Measurements from ENCODE around the gene BAG5. TPM values are rescaled to one million over a fixed set of nuclear protein-coding genes. Genes with fewer than 3 reads are reported as not detected.

BAG5 gene
- total RNA-seq, 1 donor from 2014 or later: 28.8 TPM

- H3K27me3 Mint-ChIP-seq: no peaks in the 10 kb centered on the region
- CTCF ChIA-PET: interaction anchor here (0.5 to 3.3 kb wide), 2 partner anchors 105 to 111 kb away, joined by 3 to 12 read pairs; no protein-coding TSS in a partner anchor
- no peak overlapping the region for H3K4me3 Mint-ChIP-seq
- POLR2A ChIA-PET: no interaction called here
- DNase-seq (no peak), ATAC-seq (ENCODE audit: low read depth) (no peak)
- H3K36me3 Mint-ChIP-seq (ENCODE audit: low read depth): peaks cover 56% of the 10 kb centered on the region
- H3K9me3 Mint-ChIP-seq: no peaks in the 10 kb centered on the region
- no peak overlapping the region for H3K27ac Mint-ChIP-seq
- TF ChIP-seq CTCF (IDR thresholded peaks at IDR 0.05): no peak
- intact Hi-C loops (cut with micrococcal nuclease): no loop called here
- no peaks in the 10 kb centered on the region for H3K4me1 Mint-ChIP-seq
Measured at GRCh38 chr14:103574707-103575285, 12.3 kb upstream of the BAG5 start.

GRCh38 chr14:103574104-103574503, 11.6 kb upstream of the BAG5 start:
- CTCF ChIA-PET: interaction anchor here (3.3 kb wide), 1 partner anchor 106 kb away, joined by 12 read pairs; no protein-coding TSS in a partner anchor
- no peak for TF ChIP-seq CTCF (IDR thresholded peaks at IDR 0.05)
- Mint-ChIP-seq H3K4me1 (peaks cover 3% of the 10 kb centered on the region), H3K36me3 (ENCODE audit: low read depth) (peaks cover 56% of the 10 kb centered on the region), H3K4me3 (no peak overlapping the region), H3K9me3 (no peaks in the 10 kb centered on the region), H3K27ac (no peak overlapping the region), H3K27me3 (no peaks in the 10 kb centered on the region)
- intact Hi-C loops (cut with micrococcal nuclease): no loop called here
- no peak for DNase-seq
- POLR2A ChIA-PET: no interaction called here
- no peak for ATAC-seq (ENCODE audit: low read depth)

- ChIA-PET POLR2A (no interaction called here), CTCF (interaction anchor here (0.7 to 0.8 kb wide), 2 partner anchors 11 to 110 kb away, joined by 3 to 5 read pairs; no protein-coding TSS in a partner anchor)
- peaks cover 15% of the 10 kb centered on the region for H3K4me1 Mint-ChIP-seq
- ATAC-seq (ENCODE audit: low read depth) (no peak), DNase-seq (no peak)
- TF ChIP-seq CTCF (IDR thresholded peaks at IDR 0.05): no peak
- H3K36me3 Mint-ChIP-seq (ENCODE audit: low read depth): peaks cover 25% of the 10 kb centered on the region
- no peaks in the 10 kb centered on the region for H3K27me3 Mint-ChIP-seq
- H3K4me3 Mint-ChIP-seq: no peak overlapping the region
- intact Hi-C loops (cut with micrococcal nuclease): loop anchor here (10.0 kb wide), 1 partner anchor 275 kb away; the partner anchor contains the start of gene PPP1R13B
- H3K27ac Mint-ChIP-seq: no peak overlapping the region
- H3K9me3 Mint-ChIP-seq: no peaks in the 10 kb centered on the region
Measured at GRCh38 chr14:103569408-103569807, 7.0 kb upstream of the BAG5 start.

- ATAC-seq (ENCODE audit: low read depth) (no peak), DNase-seq (no peak)
- ChIA-PET POLR2A (no interaction called here), CTCF (interaction anchor here (0.7 to 2.3 kb wide), 3 partner anchors 11 to 111 kb away, joined by 3 to 8 read pairs (median 5); no protein-coding TSS in a partner anchor)
- H3K27me3 Mint-ChIP-seq: no peaks in the 10 kb centered on the region
- peaks cover 20% of the 10 kb centered on the region for H3K36me3 Mint-ChIP-seq (ENCODE audit: low read depth)
- H3K4me1 Mint-ChIP-seq: peaks cover 18% of the 10 kb centered on the region
- H3K27ac Mint-ChIP-seq: no peak overlapping the region
- no peaks in the 10 kb centered on the region for H3K9me3 Mint-ChIP-seq
- H3K4me3 Mint-ChIP-seq: no peak overlapping the region
- intact Hi-C loops (cut with micrococcal nuclease): loop anchor here (10.0 kb wide), 1 partner anchor 276 kb away; the partner anchor contains the start of gene PPP1R13B
- TF ChIP-seq CTCF (IDR thresholded peaks at IDR 0.05): no peak
Measured at GRCh38 chr14:103568952-103569351, 6.5 kb upstream of the BAG5 start.

GRCh38 chr14:103563844-103564505, 1.5 kb upstream of the BAG5 start:
- Mint-ChIP-seq H3K4me3 (peak overlapping the region; percentile 89), H3K36me3 (ENCODE audit: low read depth) (peaks cover 28% of the 10 kb centered on the region), H3K27ac (peak overlapping the region; percentile 46), H3K27me3 (no peaks in the 10 kb centered on the region), H3K9me3 (no peaks in the 10 kb centered on the region), H3K4me1 (peaks cover 51% of the 10 kb centered on the region)
- ChIA-PET POLR2A (no interaction called here), CTCF (no interaction called here)
- no peak for TF ChIP-seq CTCF (IDR thresholded peaks at IDR 0.05)
- intact Hi-C loops (cut with micrococcal nuclease): loop anchor here (2.0 to 10.0 kb wide), 3 partner anchors 65 to 281 kb away; partner anchors contain the start of genes KLC1, MARK3 and PPP1R13B
- DNase-seq (no peak), ATAC-seq (ENCODE audit: low read depth) (no peak)
